Measurements from ENCODE around the gene IMPDH1. TPM values are rescaled to one million over a fixed set of nuclear protein-coding genes. Genes with fewer than 3 reads are reported as not detected.

The IMPDH1 gene
- total and polyA plus RNA-seq, 9 of the 15 experiments (the other 6 are each of a cell fraction or from before 2014, with no cell fraction given) = 0.80 to 118 (median 64.3) TPM

DNA sequence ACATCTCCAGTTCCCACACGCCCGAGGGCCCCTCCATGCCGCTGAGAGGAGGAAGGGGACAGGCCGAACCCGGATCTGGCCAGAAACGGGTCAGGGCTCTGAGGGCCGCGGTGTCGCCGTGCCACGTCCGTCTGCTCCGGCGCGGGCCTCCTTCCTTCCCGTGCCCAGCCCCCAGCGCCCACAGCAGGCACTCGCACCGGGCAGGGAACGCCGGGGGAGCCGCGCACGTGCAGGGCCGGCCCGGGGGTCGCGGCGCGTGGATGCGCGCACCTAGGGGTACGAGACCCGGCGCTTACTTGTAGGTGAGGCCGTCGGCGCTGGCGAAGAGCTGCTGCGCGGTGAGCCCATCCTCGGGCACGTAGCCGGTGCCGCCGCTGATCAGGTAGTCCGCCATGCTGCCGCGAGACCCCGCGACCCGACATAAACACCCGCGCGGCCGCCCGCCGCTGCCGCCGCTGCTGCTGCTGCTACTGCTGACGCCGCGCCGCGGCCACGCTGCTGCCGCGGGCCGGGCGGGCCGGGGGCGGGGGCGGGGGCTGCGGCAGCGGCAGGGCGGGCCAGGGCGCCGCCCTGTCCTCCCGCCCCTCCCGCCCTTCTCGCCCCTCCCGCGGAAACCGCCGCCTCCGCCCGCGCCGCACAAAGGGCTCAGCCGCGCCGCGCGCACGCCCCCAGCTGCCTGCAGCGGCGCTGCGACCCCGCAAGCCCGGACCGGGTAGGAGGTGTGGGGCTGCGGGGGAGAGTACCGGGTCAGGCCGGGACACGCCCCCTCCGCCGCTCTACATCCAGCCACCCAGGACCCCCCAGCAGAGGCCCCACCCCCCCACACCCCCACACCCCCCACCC, 4.1 kb downstream of the IMPDH1 start (continued):
- TF ChIP-seq, protein P1, sequence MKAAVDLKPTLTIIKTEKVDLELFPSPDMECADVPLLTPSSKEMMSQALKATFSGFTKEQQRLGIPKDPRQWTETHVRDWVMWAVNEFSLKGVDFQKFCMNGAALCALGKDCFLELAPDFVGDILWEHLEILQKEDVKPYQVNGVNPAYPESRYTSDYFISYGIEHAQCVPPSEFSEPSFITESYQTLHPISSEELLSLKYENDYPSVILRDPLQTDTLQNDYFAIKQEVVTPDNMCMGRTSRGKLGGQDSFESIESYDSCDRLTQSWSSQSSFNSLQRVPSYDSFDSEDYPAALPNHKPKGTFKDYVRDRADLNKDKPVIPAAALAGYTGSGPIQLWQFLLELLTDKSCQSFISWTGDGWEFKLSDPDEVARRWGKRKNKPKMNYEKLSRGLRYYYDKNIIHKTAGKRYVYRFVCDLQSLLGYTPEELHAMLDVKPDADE (conservative IDR thresholded peaks at IDR 0.05; ENCODE audit: control insufficient read depth, low read depth, low read length) = peak; percentile 73
- TF ChIP-seq NFE2L1 (tag; IDR thresholded peaks at IDR 0.05; ENCODE audit: borderline replicate concordance, low read depth) = no peak
- TF ChIP-seq SREBF2 (CRISPR knock-in tag; IDR thresholded peaks at IDR 0.05) = no peak
- TF ChIP-seq ETV6 (IDR thresholded peaks at IDR 0.05; ENCODE audit: borderline replicate concordance in 1 of 2, low read depth in 2 of 2, low read length in 1 of 2) = no peak
- 0 out of 2 replicates have a peak, but pooled peaks have one; percentile 64 for TF ChIP-seq ETV6 (CRISPR knock-in tag; IDR thresholded peaks at IDR 0.05; ENCODE audit: borderline replicate concordance)
- TF ChIP-seq PML (IDR thresholded peaks at IDR 0.05; ENCODE audit: low read length) = peak; percentile 63; the same call in 1 of the 2 replicates
- peak; percentile 50; the same call in 1 of the 2 replicates for TF ChIP-seq POLR2AphosphoS5 (IDR thresholded peaks at IDR 0.05; ENCODE audit: control insufficient read depth, insufficient read depth, low read depth, low read length)
- TF ChIP-seq ZNF316 (IDR thresholded peaks at IDR 0.05) = no peak
- TF ChIP-seq NFYB (IDR thresholded peaks at IDR 0.05; ENCODE audit: extremely low read depth, insufficient read length) = no peak
- no peak for TF ChIP-seq XRCC4 (IDR thresholded peaks at IDR 0.05; ENCODE audit: extremely low read depth, insufficient read depth, insufficient read length)
- TF ChIP-seq CBX3 (IDR thresholded peaks at IDR 0.05; ENCODE audit: borderline replicate concordance in 1 of 2, low read length in 2 of 2) = no peak; a peak in 1 of 3 replicates
- TF ChIP-seq, protein P2, sequence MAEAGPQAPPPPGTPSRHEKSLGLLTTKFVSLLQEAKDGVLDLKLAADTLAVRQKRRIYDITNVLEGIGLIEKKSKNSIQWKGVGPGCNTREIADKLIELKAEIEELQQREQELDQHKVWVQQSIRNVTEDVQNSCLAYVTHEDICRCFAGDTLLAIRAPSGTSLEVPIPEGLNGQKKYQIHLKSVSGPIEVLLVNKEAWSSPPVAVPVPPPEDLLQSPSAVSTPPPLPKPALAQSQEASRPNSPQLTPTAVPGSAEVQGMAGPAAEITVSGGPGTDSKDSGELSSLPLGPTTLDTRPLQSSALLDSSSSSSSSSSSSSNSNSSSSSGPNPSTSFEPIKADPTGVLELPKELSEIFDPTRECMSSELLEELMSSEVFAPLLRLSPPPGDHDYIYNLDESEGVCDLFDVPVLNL (CRISPR knock-in tag; IDR thresholded peaks at IDR 0.05; ENCODE audit: low read depth) = no peak; the same call in 1 of the 2 replicates
- no peak for TF ChIP-seq ZNF232 (CRISPR knock-in tag; IDR thresholded peaks at IDR 0.05)
- TF ChIP-seq, protein P3, sequence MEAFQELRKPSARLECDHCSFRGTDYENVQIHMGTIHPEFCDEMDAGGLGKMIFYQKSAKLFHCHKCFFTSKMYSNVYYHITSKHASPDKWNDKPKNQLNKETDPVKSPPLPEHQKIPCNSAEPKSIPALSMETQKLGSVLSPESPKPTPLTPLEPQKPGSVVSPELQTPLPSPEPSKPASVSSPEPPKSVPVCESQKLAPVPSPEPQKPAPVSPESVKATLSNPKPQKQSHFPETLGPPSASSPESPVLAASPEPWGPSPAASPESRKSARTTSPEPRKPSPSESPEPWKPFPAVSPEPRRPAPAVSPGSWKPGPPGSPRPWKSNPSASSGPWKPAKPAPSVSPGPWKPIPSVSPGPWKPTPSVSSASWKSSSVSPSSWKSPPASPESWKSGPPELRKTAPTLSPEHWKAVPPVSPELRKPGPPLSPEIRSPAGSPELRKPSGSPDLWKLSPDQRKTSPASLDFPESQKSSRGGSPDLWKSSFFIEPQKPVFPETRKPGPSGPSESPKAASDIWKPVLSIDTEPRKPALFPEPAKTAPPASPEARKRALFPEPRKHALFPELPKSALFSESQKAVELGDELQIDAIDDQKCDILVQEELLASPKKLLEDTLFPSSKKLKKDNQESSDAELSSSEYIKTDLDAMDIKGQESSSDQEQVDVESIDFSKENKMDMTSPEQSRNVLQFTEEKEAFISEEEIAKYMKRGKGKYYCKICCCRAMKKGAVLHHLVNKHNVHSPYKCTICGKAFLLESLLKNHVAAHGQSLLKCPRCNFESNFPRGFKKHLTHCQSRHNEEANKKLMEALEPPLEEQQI (IDR thresholded peaks at IDR 0.05) = no peak
- TF ChIP-seq RBM25 (IDR thresholded peaks at IDR 0.05; ENCODE audit: low read depth, low read length, severe bottlenecking) = no peak
- no peak for TF ChIP-seq NELFE (IDR thresholded peaks at IDR 0.05; ENCODE audit: insufficient read depth, insufficient read length)
- TF ChIP-seq, protein P4, sequence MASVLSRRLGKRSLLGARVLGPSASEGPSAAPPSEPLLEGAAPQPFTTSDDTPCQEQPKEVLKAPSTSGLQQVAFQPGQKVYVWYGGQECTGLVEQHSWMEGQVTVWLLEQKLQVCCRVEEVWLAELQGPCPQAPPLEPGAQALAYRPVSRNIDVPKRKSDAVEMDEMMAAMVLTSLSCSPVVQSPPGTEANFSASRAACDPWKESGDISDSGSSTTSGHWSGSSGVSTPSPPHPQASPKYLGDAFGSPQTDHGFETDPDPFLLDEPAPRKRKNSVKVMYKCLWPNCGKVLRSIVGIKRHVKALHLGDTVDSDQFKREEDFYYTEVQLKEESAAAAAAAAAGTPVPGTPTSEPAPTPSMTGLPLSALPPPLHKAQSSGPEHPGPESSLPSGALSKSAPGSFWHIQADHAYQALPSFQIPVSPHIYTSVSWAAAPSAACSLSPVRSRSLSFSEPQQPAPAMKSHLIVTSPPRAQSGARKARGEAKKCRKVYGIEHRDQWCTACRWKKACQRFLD (CRISPR knock-in tag; IDR thresholded peaks at IDR 0.05) = no peak
- TF ChIP-seq, protein P5, sequence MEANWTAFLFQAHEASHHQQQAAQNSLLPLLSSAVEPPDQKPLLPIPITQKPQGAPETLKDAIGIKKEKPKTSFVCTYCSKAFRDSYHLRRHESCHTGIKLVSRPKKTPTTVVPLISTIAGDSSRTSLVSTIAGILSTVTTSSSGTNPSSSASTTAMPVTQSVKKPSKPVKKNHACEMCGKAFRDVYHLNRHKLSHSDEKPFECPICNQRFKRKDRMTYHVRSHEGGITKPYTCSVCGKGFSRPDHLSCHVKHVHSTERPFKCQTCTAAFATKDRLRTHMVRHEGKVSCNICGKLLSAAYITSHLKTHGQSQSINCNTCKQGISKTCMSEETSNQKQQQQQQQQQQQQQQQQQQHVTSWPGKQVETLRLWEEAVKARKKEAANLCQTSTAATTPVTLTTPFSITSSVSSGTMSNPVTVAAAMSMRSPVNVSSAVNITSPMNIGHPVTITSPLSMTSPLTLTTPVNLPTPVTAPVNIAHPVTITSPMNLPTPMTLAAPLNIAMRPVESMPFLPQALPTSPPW (CRISPR knock-in tag; IDR thresholded peaks at IDR 0.05) = peak; percentile 98
- no peak for TF ChIP-seq ZNF239 (CRISPR knock-in tag; IDR thresholded peaks at IDR 0.05)
